ENCODE measurements around the gene IVNS1ABP. TPM values are rescaled to one million over a fixed set of nuclear protein-coding genes. Genes with fewer than 3 reads are reported as not detected.
"Not testable (repeated sequence)": the region's sequence is repeated elsewhere in the genome, so short reads cannot be mapped to it uniquely, and the experiment has no call there.

Gene IVNS1ABP
- total RNA-seq, 1 experiment from 2014 or later = 47.5 TPM

- not testable (repeated sequence) for DNase-seq (ENCODE audit: low spot score)
Observed at GRCh38 chr1:185257116-185257949, 59.7 kb downstream of the IVNS1ABP start.

DNA sequence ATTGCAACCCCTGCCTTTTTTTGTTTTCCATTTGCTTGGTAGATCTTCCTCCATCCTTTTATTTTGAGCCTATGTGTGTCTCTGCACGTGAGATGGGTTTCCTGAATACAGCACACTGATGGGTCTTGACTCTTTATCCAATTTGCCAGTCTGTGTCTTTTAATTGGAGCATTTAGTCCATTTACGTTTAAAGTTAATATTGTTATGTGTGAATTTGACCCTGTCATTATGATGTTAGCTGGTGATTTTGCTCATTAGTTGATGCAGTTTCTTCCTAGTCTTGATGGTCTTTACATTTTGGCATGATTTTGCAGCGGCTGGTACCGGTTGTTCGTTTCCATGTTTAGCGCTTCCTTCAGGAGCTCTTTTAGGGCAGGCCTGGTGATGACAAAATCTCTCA lies 61.4 kb downstream of the IVNS1ABP start:
- DNase-seq (ENCODE audit: low spot score) = not testable (repeated sequence)

DNA sequence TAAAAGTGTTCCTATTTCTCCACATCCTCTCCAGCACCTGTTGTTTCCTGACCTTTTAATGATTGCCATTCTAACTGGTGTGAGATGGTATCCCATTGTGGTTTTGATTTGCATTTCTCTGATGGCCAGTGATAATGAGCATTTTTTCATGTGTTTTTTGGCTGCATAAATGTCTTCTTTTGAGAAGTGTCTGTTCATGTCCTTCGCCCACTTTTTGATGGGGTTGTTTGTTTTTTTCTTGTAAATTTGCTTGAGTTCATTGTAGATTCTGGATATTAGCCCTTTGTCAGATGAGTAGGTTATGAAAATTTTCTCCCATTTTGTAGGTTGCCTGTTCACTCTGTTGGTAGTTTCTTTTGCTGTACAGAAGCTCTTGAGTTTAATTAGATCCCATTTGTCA lies 64.6 kb downstream of the IVNS1ABP start:
- not testable (repeated sequence) for DNase-seq (ENCODE audit: low spot score)

GRCh38 chr1:185251928-185252327 lies 65.1 kb downstream of the IVNS1ABP start:
- not testable (repeated sequence) for DNase-seq (ENCODE audit: low spot score)

DNA sequence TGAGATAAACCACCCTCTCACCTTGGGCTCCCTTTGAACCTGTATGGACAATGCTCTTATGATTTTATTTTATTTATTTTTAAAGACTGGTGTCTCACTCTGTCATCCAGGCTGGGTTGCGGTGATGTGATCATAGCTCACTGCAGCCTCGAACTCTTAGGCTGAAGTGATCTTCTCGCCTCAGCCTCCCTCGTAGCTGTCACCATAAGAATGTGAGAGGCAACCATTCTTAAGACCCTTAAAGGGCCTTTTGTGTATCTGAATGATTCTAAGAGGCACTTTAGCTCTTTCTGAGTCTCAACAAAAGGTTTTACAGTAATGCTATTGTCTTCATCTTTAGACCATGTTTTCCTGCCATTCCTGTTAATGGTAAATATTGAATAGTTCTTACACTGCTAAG lies 67.0 kb downstream of the IVNS1ABP start:
- DNase-seq (ENCODE audit: low spot score) = no peak

GRCh38 chr1:185249563-185249962 lies 67.5 kb downstream of the IVNS1ABP start:
- DNase-seq (ENCODE audit: low spot score) = no peak

Other genes starting within 250 kb of the IVNS1ABP start
- gene TRMT1L, start 160.3 kb downstream of the IVNS1ABP start, total RNA-seq (2014; rRNA removed; shearing (Covaris generic)) = 24.3 and 29.3 TPM in 2 replicates
- gene SWT1, start 160.1 kb downstream of the IVNS1ABP start, total RNA-seq (2014; rRNA removed; shearing (Covaris generic)) = 2.0 TPM in 2 replicates

Measured in H4 (cell line).